ENCODE measurements around the gene SYMPK.

The SYMPK gene

GRCh38 chr19:45823182-45823581 is 39.8 kb downstream of the SYMPK start:
- no peak for DNase-seq
- peaks cover 66% of the 10 kb centered on the region for H3K36me3 ChIP-seq
- TF ChIP-seq CTCF (IDR thresholded peaks at IDR 0.05; ENCODE audit: low read depth, low read length), result no peak

GRCh38 chr19:45822716-45823115 is 40.2 kb downstream of the SYMPK start:
- no peak overlapping the region for H3K27ac ChIP-seq
- no peak for TF ChIP-seq CTCF (IDR thresholded peaks at IDR 0.05; ENCODE audit: low read depth, low read length)
- H3K27me3 ChIP-seq (ENCODE audit: insufficient read depth, low read depth, severe bottlenecking), result no peaks in the 10 kb centered on the region
- peaks cover 62% of the 10 kb centered on the region for H3K36me3 ChIP-seq
- no peak for DNase-seq
- H3K9me3 ChIP-seq (ENCODE audit: severe bottlenecking), result no peaks in the 10 kb centered on the region
- no peak overlapping the region for H3K4me3 ChIP-seq (ENCODE audit: low read depth, low read length)

More at GRCh38 chr19:45823182-45823581, 39.8 kb downstream of the SYMPK start:
- H3K27ac ChIP-seq, result no peak overlapping the region
- H3K9me3 ChIP-seq (ENCODE audit: severe bottlenecking), result no peaks in the 10 kb centered on the region
- H3K27me3 ChIP-seq (ENCODE audit: insufficient read depth, low read depth, severe bottlenecking), result no peaks in the 10 kb centered on the region
- no peak overlapping the region for H3K4me3 ChIP-seq (ENCODE audit: low read depth, low read length)

- Histone ChIP-seq H3K4me3 (ENCODE audit: low read depth, low read length) (no peak overlapping the region), H3K36me3 (peaks cover 51% of the 10 kb centered on the region), H3K9me3 (ENCODE audit: severe bottlenecking) (no peaks in the 10 kb centered on the region), H3K27ac (no peak overlapping the region), H3K27me3 (ENCODE audit: insufficient read depth, low read depth, severe bottlenecking) (no peaks in the 10 kb centered on the region)
- TF ChIP-seq CTCF (IDR thresholded peaks at IDR 0.05; ENCODE audit: low read depth, low read length), result no peak
- DNase-seq, result no peak
Observed at GRCh38 chr19:45821570-45821969, 41.4 kb downstream of the SYMPK start.

- no peak for DNase-seq
- TF ChIP-seq CTCF (IDR thresholded peaks at IDR 0.05; ENCODE audit: low read depth, low read length), result no peak
- H3K36me3 ChIP-seq, result peaks cover 48% of the 10 kb centered on the region
- H3K27me3 ChIP-seq (ENCODE audit: insufficient read depth, low read depth, severe bottlenecking), result no peaks in the 10 kb centered on the region
- no peak overlapping the region for H3K4me3 ChIP-seq (ENCODE audit: low read depth, low read length)
- no peak overlapping the region for H3K27ac ChIP-seq
- no peaks in the 10 kb centered on the region for H3K9me3 ChIP-seq (ENCODE audit: severe bottlenecking)
Observed at GRCh38 chr19:45821103-45821521, 41.8 kb downstream of the SYMPK start.

- Histone ChIP-seq H3K4me3 (ENCODE audit: low read depth, low read length) (no peak overlapping the region), H3K9me3 (ENCODE audit: severe bottlenecking) (no peaks in the 10 kb centered on the region), H3K36me3 (peaks cover 42% of the 10 kb centered on the region), H3K27me3 (ENCODE audit: insufficient read depth, low read depth, severe bottlenecking) (no peaks in the 10 kb centered on the region), H3K27ac (peak overlapping the region; percentile 51)
- no peak for TF ChIP-seq CTCF (IDR thresholded peaks at IDR 0.05; ENCODE audit: low read depth, low read length)
- DNase-seq, result no peak
Observed at GRCh38 chr19:45820413-45821102, 42.4 kb downstream of the SYMPK start.

GRCh38 chr19:45819769-45820168 is 43.2 kb downstream of the SYMPK start:
- peaks cover 36% of the 10 kb centered on the region for H3K36me3 ChIP-seq
- H3K4me3 ChIP-seq (ENCODE audit: low read depth, low read length), result no peak overlapping the region
- peak overlapping the region; percentile 51 for H3K27ac ChIP-seq
- no peaks in the 10 kb centered on the region for H3K27me3 ChIP-seq (ENCODE audit: insufficient read depth, low read depth, severe bottlenecking)
- no peak for DNase-seq
- TF ChIP-seq CTCF (IDR thresholded peaks at IDR 0.05; ENCODE audit: low read depth, low read length), result no peak
- H3K9me3 ChIP-seq (ENCODE audit: severe bottlenecking), result no peaks in the 10 kb centered on the region
